WI38 (cell line): ENCODE results near the gene NCBP3.

Experiments used
- H3K4me3 ChIP-seq: 2 replicates; pipeline ENCODE4 v1.5.1; 2011; ENCODE audit warnings: low read depth, mild to moderate bottlenecking, control low read depth, low read length
- CTCF ChIP-seq: IDR thresholded peaks from 2 replicates; pipeline ENCODE4 v1.5.1; 2012; ENCODE audit warnings: low read depth, mild to moderate bottlenecking, control low read depth, low read length

NCBP3 gene, protein sequence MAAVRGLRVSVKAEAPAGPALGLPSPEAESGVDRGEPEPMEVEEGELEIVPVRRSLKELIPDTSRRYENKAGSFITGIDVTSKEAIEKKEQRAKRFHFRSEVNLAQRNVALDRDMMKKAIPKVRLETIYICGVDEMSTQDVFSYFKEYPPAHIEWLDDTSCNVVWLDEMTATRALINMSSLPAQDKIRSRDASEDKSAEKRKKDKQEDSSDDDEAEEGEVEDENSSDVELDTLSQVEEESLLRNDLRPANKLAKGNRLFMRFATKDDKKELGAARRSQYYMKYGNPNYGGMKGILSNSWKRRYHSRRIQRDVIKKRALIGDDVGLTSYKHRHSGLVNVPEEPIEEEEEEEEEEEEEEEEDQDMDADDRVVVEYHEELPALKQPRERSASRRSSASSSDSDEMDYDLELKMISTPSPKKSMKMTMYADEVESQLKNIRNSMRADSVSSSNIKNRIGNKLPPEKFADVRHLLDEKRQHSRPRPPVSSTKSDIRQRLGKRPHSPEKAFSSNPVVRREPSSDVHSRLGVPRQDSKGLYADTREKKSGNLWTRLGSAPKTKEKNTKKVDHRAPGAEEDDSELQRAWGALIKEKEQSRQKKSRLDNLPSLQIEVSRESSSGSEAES

DNA sequence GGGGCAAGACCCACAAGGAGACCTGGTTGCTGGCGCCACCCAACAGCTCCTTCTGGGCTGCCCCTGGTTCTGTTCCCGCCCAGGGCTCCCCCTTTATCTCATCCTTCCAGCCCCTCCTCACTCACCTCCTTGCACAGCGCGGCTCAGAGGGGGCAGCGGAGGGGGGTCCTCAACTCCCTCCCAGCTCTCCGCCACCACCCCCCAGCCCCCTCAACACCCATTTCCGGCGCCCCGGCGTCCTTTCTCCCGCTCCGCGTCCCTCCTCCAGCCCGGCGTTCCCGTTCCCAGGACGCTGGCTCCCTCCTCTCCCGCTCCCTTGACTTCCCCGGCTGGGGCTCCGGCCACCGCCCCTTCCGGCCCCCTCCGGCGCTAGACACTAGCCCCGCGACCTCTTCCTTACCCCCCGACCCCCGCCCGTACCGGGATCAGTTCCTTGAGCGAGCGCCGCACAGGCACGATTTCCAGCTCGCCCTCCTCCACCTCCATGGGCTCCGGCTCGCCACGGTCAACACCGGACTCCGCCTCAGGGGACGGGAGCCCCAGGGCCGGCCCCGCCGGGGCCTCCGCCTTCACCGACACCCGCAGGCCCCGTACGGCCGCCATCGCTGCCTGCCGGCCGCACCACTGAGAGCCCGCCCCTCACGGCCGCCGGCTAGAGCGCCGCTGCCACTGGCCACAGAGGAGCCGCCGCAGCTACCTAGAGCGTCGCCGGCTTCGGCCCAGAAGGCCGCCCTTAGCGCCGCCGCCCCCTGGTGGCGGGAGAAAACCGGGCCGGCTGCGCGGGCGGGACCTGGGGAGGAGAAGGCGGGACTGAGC, at the start of gene NCBP3:
TSS of gene NCBP3 (minus strand) at position 626 of the 816 bp plus-strand sequence. CDS start at position 603, 23 bp downstream.
- TF ChIP-seq CTCF, result peak; percentile 81
- peak within 1 kb of the TSS; percentile 88 for H3K4me3 ChIP-seq

DNA sequence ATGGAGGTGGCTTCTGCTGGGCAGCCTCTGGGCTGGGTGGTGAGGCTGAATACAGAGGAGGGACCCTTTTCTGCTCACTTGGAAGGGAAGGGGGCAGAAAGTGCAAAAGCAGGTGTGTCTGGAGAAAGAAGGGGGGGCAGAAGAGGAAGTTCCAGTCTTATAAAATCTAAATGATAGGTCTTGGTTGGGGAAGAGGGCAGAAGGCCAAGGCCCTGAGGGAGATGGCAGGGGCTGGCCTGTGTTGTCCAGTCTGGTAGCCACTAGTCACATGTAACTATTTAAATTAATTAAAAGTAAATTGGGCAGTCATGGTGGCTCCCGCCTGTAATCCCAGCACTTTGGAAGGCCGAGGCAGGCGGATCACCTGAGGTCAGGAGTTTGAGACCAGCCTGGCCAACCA, 49.3 kb upstream of the NCBP3 start:
- no peak overlapping the region for H3K4me3 ChIP-seq

GRCh38 chr17:3894911-3895343, 48.9 kb upstream of the NCBP3 start:
- no peak for TF ChIP-seq CTCF
- no peak overlapping the region for H3K4me3 ChIP-seq

More for the DNA sequence above, 49.3 kb upstream of the NCBP3 start:
- TF ChIP-seq CTCF, result no peak

DNA sequence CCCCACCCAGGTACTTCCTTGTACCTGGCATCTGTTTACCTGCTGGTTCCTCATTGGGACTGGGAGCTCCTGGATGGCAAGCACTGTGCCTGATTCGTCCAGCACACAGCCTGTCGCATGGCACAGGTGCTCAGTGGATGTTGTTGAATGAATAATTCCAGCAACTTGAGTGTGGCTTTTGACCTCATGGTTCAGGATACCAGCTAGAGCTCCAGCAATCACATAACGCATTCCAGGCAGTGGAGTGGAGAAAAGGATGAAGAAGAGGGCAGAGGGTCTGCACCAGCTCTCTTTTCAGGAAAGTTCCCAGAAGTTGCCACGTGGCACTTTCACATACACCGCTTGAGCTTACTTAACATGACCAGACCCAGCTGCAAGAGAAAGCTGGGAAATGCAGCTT, 48.1 kb upstream of the NCBP3 start:
- H3K4me3 ChIP-seq, result no peak overlapping the region
- no peak for TF ChIP-seq CTCF

GRCh38 chr17:3893720-3894116, 47.7 kb upstream of the NCBP3 start:
- peak overlapping the region; percentile 62; the same call in 1 of the 2 replicates for H3K4me3 ChIP-seq
- TF ChIP-seq CTCF, result no peak

- H3K4me3 ChIP-seq, result peak within 1 kb of the TSS; percentile 66
- no peak for TF ChIP-seq CTCF
Measured at GRCh38 chr17:3893003-3893719, 47.1 kb upstream of the NCBP3 start, which contains the start of gene CAMKK1. TSS of gene CAMKK1 (minus strand) at chr17:3893053. CDS start at chr17:3885687, 7,366 bp downstream.
